ENCODE data around the gene IL4R. TPM values are rescaled to one million over a fixed set of nuclear protein-coding genes. Genes with fewer than 3 reads are reported as not detected.

IL4R gene
- total and polyA plus RNA-seq, 2 of the 13 experiments (the other 11 are each of a cell fraction or from before 2014, with no cell fraction given), result 15.9 to 49.6 TPM

GRCh38 chr16:27326738-27327585, 13.2 kb downstream of the IL4R start (continued):
- TF ChIP-seq PRDM15 (CRISPR knock-in tag; IDR thresholded peaks at IDR 0.05) (no peak), SIN3A (IDR thresholded peaks at IDR 0.05; ENCODE audit: borderline replicate concordance, low read depth, low read length) (no peak), FOXK2 (IDR thresholded peaks at IDR 0.05) (no peak), ZNF629 (CRISPR knock-in tag; conservative IDR thresholded peaks at IDR 0.05) (no peak), ZSCAN30 (CRISPR knock-in tag; IDR thresholded peaks at IDR 0.05) (no peak), SOX13 (IDR thresholded peaks at IDR 0.05) (no peak), SOX13 (CRISPR knock-in tag; conservative IDR thresholded peaks at IDR 0.05 in 1 of 2, IDR thresholded peaks at IDR 0.05 in 1 of 2) (peak; percentile 21 to 51; a peak in 1 of 4 replicates), JUNB (CRISPR knock-in tag; IDR thresholded peaks at IDR 0.05; ENCODE audit: borderline replicate concordance) (no peak), NCOA2 (CRISPR knock-in tag; IDR thresholded peaks at IDR 0.05) (no peak), SNRNP70 (IDR thresholded peaks at IDR 0.05; ENCODE audit: low read depth, low read length) (no peak), PPARG (CRISPR knock-in tag; conservative IDR thresholded peaks at IDR 0.05) (0 out of 2 replicates have a peak, but pooled peaks have one; percentile 18), BATF2 (CRISPR knock-in tag; IDR thresholded peaks at IDR 0.05) (no peak), ZFP1 (CRISPR knock-in tag; IDR thresholded peaks at IDR 0.05) (no peak), ESRRA (CRISPR knock-in tag; IDR thresholded peaks at IDR 0.05; ENCODE audit: low read depth) (no peak), ZNF383 (CRISPR knock-in tag; IDR thresholded peaks at IDR 0.05; ENCODE audit: borderline replicate concordance) (no peak), NR3C1 (CRISPR knock-in tag; IDR thresholded peaks at IDR 0.05) (no peak), ZNF563 (CRISPR knock-in tag; IDR thresholded peaks at IDR 0.05) (no peak), ZBTB42 (CRISPR knock-in tag; IDR thresholded peaks at IDR 0.05) (no peak), ZBTB1 (CRISPR knock-in tag; IDR thresholded peaks at IDR 0.05; ENCODE audit: borderline replicate concordance) (no peak), NR2C2 (CRISPR knock-in tag; IDR thresholded peaks at IDR 0.05; ENCODE audit: borderline replicate concordance) (no peak), ZBTB49 (CRISPR knock-in tag; IDR thresholded peaks at IDR 0.05; ENCODE audit: borderline replicate concordance) (no peak), ZBTB43 (CRISPR knock-in tag; conservative IDR thresholded peaks at IDR 0.05) (no peak), RXRA (CRISPR knock-in tag; IDR thresholded peaks at IDR 0.05) (peak; percentile 55; the same call in 1 of the 2 replicates)

Data from HepG2 (cell line).